Thyroid gland (tissue), 4 donors: ENCODE results near the gene ZKSCAN1. TPM values are rescaled to one million over a fixed set of nuclear protein-coding genes. Genes with fewer than 3 reads are reported as not detected.

Source experiments
- DNase-seq, 2 donors: peaks; one replicate each; pipeline ENCODE4 v3.0.0-alpha.2; 2019
- H3K27ac ChIP-seq, 3 donors: fragments of 200-600 bp; sonication (generic); 1 replicate in 2 of 3; 2 replicates in 1 of 3; pipeline ENCODE4 v1.5.1; 2016 to 2019; ENCODE audit warnings: mild to moderate bottlenecking in 1 of 3, moderate library complexity in 1 of 3
- H3K27me3 ChIP-seq: fragments of 200-600 bp; sonication (generic); one replicate; pipeline ENCODE4 v1.5.1; 2019
- H3K36me3 ChIP-seq, 2 donors: fragments of 200-600 bp; sonication (generic); one replicate each; pipeline ENCODE4 v1.5.1; 2016 to 2019
- H3K4me1 ChIP-seq, 2 donors: fragments of 200-600 bp; sonication (generic); one replicate each; pipeline ENCODE4 v1.5.1; 2017 to 2019
- H3K4me3 ChIP-seq, 3 donors: fragments of 200-600 bp; sonication (generic); replicated peaks in 1 of 3; 1 replicate in 2 of 3; 2 replicates in 1 of 3; pipeline ENCODE4 v1.5.1; 2016; ENCODE audit warnings: mild to moderate bottlenecking in 1 of 3
- H3K9me3 ChIP-seq: fragments of 200-600 bp; sonication (generic); one replicate; pipeline ENCODE4 v1.5.1; 2017
- CTCF ChIP-seq, 6 experiments: fragments of 200-600 bp in 3 of 6; fragments of 450-650 bp in 3 of 6; sonication (generic) in 3 of 6; IDR thresholded peaks; one replicate each; pipeline ENCODE4 v1.5.1; 2016 to 2019; ENCODE audit warnings: antibody characterized with exemption in 6 of 6, mild to moderate bottlenecking in 2 of 6, inconsistent platforms in 1 of 6, moderate library complexity in 1 of 6
- POLR2A ChIP-seq, 2 donors: fragments of 450-650 bp; IDR thresholded peaks; one replicate each; pipeline ENCODE4 v1.6.1; 2017; ENCODE audit warnings: antibody characterized with exemption in 2 of 2, mild to moderate bottlenecking in 2 of 2, moderate library complexity in 1 of 2
- WGBS, 2 donors: methylation state at CpG; one replicate each; pipeline ENCODE4 v1.1.5; 2017; 5-methylcytosine and 5-hydroxymethylcytosine counted together
- intact Hi-C: fragments of 100-400 bp; cut with DNase I; formaldehyde crosslinking; loops from one replicate; pipeline ENCODE4 v1.15.1; 2023
- total RNA-seq, 4 donors: library from RNA; depleted of rRNA; stranded (reverse); fragments of >200 nt; gene quantifications; one replicate each; pipeline ENCODE4 v1.2.3, GENCODE V29; 2016

ZKSCAN1 gene
- total RNA-seq, 4 donors from 2014 or later, result 34.0 to 41.4 (median 35.3) TPM

DNA sequence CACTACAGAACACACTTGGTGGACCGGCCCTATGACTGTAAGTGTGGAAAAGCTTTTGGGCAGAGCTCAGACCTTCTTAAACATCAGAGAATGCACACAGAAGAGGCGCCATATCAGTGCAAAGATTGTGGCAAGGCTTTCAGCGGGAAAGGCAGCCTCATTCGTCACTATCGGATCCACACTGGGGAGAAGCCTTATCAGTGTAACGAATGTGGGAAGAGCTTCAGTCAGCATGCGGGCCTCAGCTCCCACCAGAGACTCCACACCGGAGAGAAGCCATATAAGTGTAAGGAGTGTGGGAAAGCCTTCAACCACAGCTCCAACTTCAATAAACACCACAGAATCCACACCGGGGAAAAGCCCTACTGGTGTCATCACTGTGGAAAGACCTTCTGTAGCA is 48.8 kb downstream of the ZKSCAN1 start:
- H3K36me3 ChIP-seq, result peaks cover 11 to 13% of the 10 kb centered on the region in 2 donors
- H3K4me3 ChIP-seq, result no peak overlapping the region
- no peaks in the 10 kb centered on the region for H3K9me3 ChIP-seq
- no peak for DNase-seq
- no peaks in the 10 kb centered on the region for H3K27me3 ChIP-seq
- intact Hi-C loops, result no loop called here
- no peak for TF ChIP-seq POLR2A (IDR thresholded peaks at IDR 0.05)
- TF ChIP-seq CTCF (IDR thresholded peaks at IDR 0.05), result no peak
- no peak overlapping the region for H3K27ac ChIP-seq
- WGBS, 2 donors, result 84 to 87% methylated on average over 9 of the region's 9 CpGs
- H3K4me1 ChIP-seq, result no peaks in the 10 kb centered on the region

GRCh38 chr7:100065452-100066186 is 50.2 kb downstream of the ZKSCAN1 start:
- no peak for DNase-seq
- no peaks in the 10 kb centered on the region for H3K4me1 ChIP-seq
- peaks cover 16 to 20% of the 10 kb centered on the region in 2 donors for H3K36me3 ChIP-seq
- no peak for TF ChIP-seq CTCF (IDR thresholded peaks at IDR 0.05)
- TF ChIP-seq POLR2A (IDR thresholded peaks at IDR 0.05), result no peak
- intact Hi-C loops, result no loop called here
- H3K27ac ChIP-seq, result no peak overlapping the region
- no peaks in the 10 kb centered on the region for H3K27me3 ChIP-seq
- H3K4me3 ChIP-seq, result no peak overlapping the region
- H3K9me3 ChIP-seq, result no peaks in the 10 kb centered on the region
- 61 to 67% methylated on average over 8 of the region's 8 CpGs for WGBS, 2 donors

DNA sequence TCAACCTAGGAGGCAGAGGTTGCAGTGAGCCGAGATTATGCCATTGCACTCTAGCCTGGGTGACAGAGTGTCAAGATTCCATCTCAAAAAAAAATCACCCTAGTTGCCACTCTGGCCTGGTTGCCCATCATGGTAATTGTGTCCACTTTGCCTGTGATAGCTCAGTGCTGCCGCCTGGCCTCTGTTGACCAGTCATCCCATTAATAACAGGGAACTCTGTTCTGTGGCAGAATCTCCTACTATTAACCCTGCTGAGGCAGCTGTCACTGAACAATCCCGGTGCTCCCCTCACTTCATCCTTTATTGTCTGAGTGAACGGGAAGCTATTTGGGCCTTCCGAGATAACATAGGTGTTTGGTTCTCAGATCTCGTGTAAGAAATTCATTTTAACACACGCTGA is 51.6 kb downstream of the ZKSCAN1 start:
- Histone ChIP-seq H3K9me3 (no peaks in the 10 kb centered on the region), H3K27me3 (no peaks in the 10 kb centered on the region), H3K4me3 (no peak overlapping the region), H3K4me1 (no peaks in the 10 kb centered on the region), H3K36me3 (peaks cover 29 to 34% of the 10 kb centered on the region in 2 donors), H3K27ac (no peak overlapping the region)
- intact Hi-C loops, result no loop called here
- TF ChIP-seq POLR2A (IDR thresholded peaks at IDR 0.05), result no peak
- no peak for DNase-seq
- WGBS, 2 donors, result 93 to 95% methylated on average over 7 of the region's 7 CpGs

DNA sequence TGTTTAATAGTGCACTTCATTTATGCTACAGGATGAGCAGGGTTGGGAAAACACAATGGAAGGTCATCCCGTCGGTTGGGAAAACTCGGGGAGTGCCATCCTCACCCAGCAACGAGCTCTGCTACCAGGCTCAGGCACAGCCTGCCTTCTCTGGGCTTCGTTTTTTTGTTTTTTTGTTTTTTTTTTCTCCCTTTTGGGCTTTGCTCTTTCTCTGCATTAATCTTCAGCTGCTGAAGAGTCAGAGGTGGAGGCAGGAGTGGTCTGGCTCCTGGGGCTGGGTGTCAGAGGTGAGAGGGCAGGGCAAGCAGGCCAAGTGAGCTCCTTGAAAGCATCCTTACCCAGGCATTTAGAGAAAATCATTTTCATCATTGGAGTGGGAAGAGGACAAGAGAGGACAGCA is 54.6 kb downstream of the ZKSCAN1 start:
- Histone ChIP-seq H3K4me1 (no peaks in the 10 kb centered on the region), H3K4me3 (no peak overlapping the region)

GRCh38 chr7:100071018-100071723 is 55.8 kb downstream of the ZKSCAN1 start:
- no peaks in the 10 kb centered on the region for H3K4me1 ChIP-seq
- intact Hi-C loops, result no loop called here
- DNase-seq, result no peak
- TF ChIP-seq POLR2A (IDR thresholded peaks at IDR 0.05) (no peak), CTCF (IDR thresholded peaks at IDR 0.05) (no peak)
- no peak overlapping the region for H3K4me3 ChIP-seq
- H3K9me3 ChIP-seq, result no peaks in the 10 kb centered on the region
- 96 to 98% methylated on average over 11 of the region's 11 CpGs for WGBS, 2 donors
- no peaks in the 10 kb centered on the region for H3K27me3 ChIP-seq
- peaks cover 60 to 65% of the 10 kb centered on the region in 2 donors for H3K36me3 ChIP-seq
- no peak overlapping the region for H3K27ac ChIP-seq

More for the DNA sequence above, 54.6 kb downstream of the ZKSCAN1 start:
- Histone ChIP-seq H3K9me3 (no peaks in the 10 kb centered on the region), H3K27me3 (no peaks in the 10 kb centered on the region), H3K36me3 (peaks cover 49 to 53% of the 10 kb centered on the region in 2 donors), H3K27ac (no peak overlapping the region)
- intact Hi-C loops, result no loop called here
- WGBS, 2 donors, result 88 to 97% methylated on average over 5 of the region's 5 CpGs
- TF ChIP-seq CTCF (IDR thresholded peaks at IDR 0.05), result no peak
- no peak for TF ChIP-seq POLR2A (IDR thresholded peaks at IDR 0.05)
- no peak for DNase-seq
